K562 (cell line): ENCODE measurements around the gene PLEKHM3. TPM values are rescaled to one million over a fixed set of nuclear protein-coding genes. Genes with fewer than 3 reads are reported as not detected.
A peak's percentile ranks its signal among the peaks of the same experiment; 100 is the strongest.

Source experiments
- DACH1 ChIP-seq: fragments of 450-650 bp; IDR thresholded peaks from 2 replicates; pipeline ENCODE4 v1.6.1; 2018; ENCODE audit not compliant: partially characterized antibody
- E2F3 ChIP-seq: fragments of 250-450 bp; sonication (Bioruptor Pico); IDR thresholded peaks from 2 replicates; pipeline ENCODE4 v1.4.0; 2020; ENCODE audit warnings: mild to moderate bottlenecking
- FOXP1 ChIP-seq: sonication (generic); formaldehyde crosslinking; IDR thresholded peaks from 2 replicates; pipeline ENCODE4 v1.8.0; 2022; ENCODE audit warnings: mild to moderate bottlenecking, missing genetic modification reagents
- HMG20B ChIP-seq: fragments of 250-450 bp; sonication (Bioruptor Pico); IDR thresholded peaks from 2 replicates; pipeline ENCODE4 v1.5.0; 2021; ENCODE audit warnings: mild to moderate bottlenecking
- HNRNPLL ChIP-seq: fragments of 200-400 bp; formaldehyde crosslinking; IDR thresholded peaks from 2 replicates; pipeline ENCODE4 v1.6.1; 2017; ENCODE audit warnings: low read length, low read depth, mild to moderate bottlenecking; ENCODE audit not compliant: poor library complexity, severe bottlenecking
- JUND ChIP-seq, 2 experiments: IDR thresholded peaks; 2 replicates in 1 of 2; 3 replicates in 1 of 2; pipeline ENCODE4 v1.6.1; 2011; ENCODE audit warnings: borderline replicate concordance in 2 of 2, low read depth in 2 of 2, low read length in 2 of 2, improper control_type of control experiment in 1 of 2, missing biosample characterization in 1 of 2, missing genetic modification characterization in 1 of 2, missing genetic modification reagents in 1 of 2
- MEF2D ChIP-seq: conservative IDR thresholded peaks from 2 replicates; pipeline ENCODE4 v1.6.1; 2016; ENCODE audit warnings: low read depth, missing genetic modification characterization, missing compliant biosample characterization
- MNT ChIP-seq, 2 experiments: fragments of 450-650 bp; conservative IDR thresholded peaks; 2 replicates each; pipeline ENCODE4 v1.6.1; 2017; ENCODE audit warnings: mild to moderate bottlenecking in 2 of 2, moderate library complexity in 2 of 2
- MXD1 ChIP-seq: fragments of 250-450 bp; sonication (Bioruptor Pico); IDR thresholded peaks from 2 replicates; pipeline ENCODE4 v1.8.0; 2021; ENCODE audit warnings: borderline replicate concordance, mild to moderate bottlenecking, moderate library complexity; ENCODE audit not compliant: poor library complexity, severe bottlenecking
- MYNN ChIP-seq, 2 experiments: sonication (generic); formaldehyde crosslinking in 1 of 2; IDR thresholded peaks; 2 replicates each; pipeline versions ENCODE4 v1.5.0 to v1.6.1; 2016 to 2020; ENCODE audit warnings: antibody characterized with exemption in 1 of 2, missing genetic modification reagents in 1 of 2
- NR1H2 ChIP-seq: sonication (generic); formaldehyde crosslinking; IDR thresholded peaks from 2 replicates; pipeline ENCODE4 v1.4.0; 2020; ENCODE audit warnings: mild to moderate bottlenecking, missing genetic modification reagents
- RBM22 ChIP-seq: fragments of 200-400 bp; formaldehyde crosslinking; IDR thresholded peaks from 2 replicates; pipeline ENCODE4 v1.6.1; 2018; ENCODE audit warnings: low read length, low read depth; ENCODE audit not compliant: poor library complexity, severe bottlenecking
- RFX7 ChIP-seq: fragments of 250-450 bp; sonication (Bioruptor Pico); IDR thresholded peaks from 2 replicates; pipeline ENCODE4 v1.5.1; 2021; ENCODE audit warnings: mild to moderate bottlenecking
- STAT5A ChIP-seq: IDR thresholded peaks from 2 replicates; pipeline ENCODE4 v1.6.1; 2012; ENCODE audit warnings: low read length, inconsistent platforms, borderline replicate concordance
- ZFX ChIP-seq: sonication (generic); formaldehyde crosslinking; IDR thresholded peaks from 2 replicates; pipeline ENCODE4 v1.8.0; 2022; ENCODE audit warnings: mild to moderate bottlenecking, missing genetic modification reagents, moderate library complexity
- polyA plus RNA-seq, 8 experiments: library from polyadenylated mRNA; depleted of rRNA in 4 of 8; stranded (reverse) in 5 of 8; unstranded in 3 of 8; fragments of >200 nt; fragmentation: Nextera tagmentation in 2 of 8; fragmentation: Illumina TruSeq in 1 of 8; extraction: Ambion mirVana in 2 of 8; extraction: Trizol in 1 of 8; gene quantifications; 2 replicates each; pipeline versions ENCODE4 v1.2.1 to v1.2.3, GENCODE V29; 2011 to 2014; ENCODE audit warnings: inconsistent platforms in 1 of 8, missing spikeins in 1 of 8
- total RNA-seq, 7 experiments: library from RNA; depleted of rRNA in 6 of 7; stranded (reverse); fragments of >200 nt in 6 of 7; fragmentation: Illumina TruSeq in 2 of 7; extraction: Trizol in 2 of 7; gene quantifications; 2 replicates each; pipeline versions ENCODE4 v1.2.1 to v1.2.3, GENCODE V29; 2011 to 2021; ENCODE audit warnings: low replicate concordance in 1 of 7
- TF ChIP-seq, protein P1 (sequence below): fragments of 200-800 bp; sonication (Bioruptor generic); IDR thresholded peaks from 2 replicates; pipeline ENCODE4 v1.6.1; 2017; ENCODE audit warnings: missing genetic modification characterization, missing compliant biosample characterization
- TF ChIP-seq, protein P2 (sequence below), 2 experiments: fragments of 450-650 bp; IDR thresholded peaks; 2 replicates each; pipeline ENCODE4 v1.6.1; 2016
- TF ChIP-seq, protein P3 (sequence below): IDR thresholded peaks from 2 replicates; pipeline ENCODE4 v1.6.1; 2011; ENCODE audit not compliant: insufficient read length; ENCODE audit errors: extremely low read depth
- TF ChIP-seq, protein P4 (sequence below): sonication (generic); formaldehyde crosslinking; IDR thresholded peaks from 2 replicates; pipeline ENCODE4 v1.8.1; 2022; ENCODE audit warnings: missing genetic modification reagents

The PLEKHM3 gene
- total and polyA plus RNA-seq, 9 of the 15 experiments (the other 6 are each of a cell fraction or from before 2014, with no cell fraction given) = 0.24 to 1.6 (median 1.0) TPM

- TF ChIP-seq, protein P1, sequence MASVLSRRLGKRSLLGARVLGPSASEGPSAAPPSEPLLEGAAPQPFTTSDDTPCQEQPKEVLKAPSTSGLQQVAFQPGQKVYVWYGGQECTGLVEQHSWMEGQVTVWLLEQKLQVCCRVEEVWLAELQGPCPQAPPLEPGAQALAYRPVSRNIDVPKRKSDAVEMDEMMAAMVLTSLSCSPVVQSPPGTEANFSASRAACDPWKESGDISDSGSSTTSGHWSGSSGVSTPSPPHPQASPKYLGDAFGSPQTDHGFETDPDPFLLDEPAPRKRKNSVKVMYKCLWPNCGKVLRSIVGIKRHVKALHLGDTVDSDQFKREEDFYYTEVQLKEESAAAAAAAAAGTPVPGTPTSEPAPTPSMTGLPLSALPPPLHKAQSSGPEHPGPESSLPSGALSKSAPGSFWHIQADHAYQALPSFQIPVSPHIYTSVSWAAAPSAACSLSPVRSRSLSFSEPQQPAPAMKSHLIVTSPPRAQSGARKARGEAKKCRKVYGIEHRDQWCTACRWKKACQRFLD (CRISPR knock-in tag) = peak; percentile 100
- TF ChIP-seq MNT (conservative IDR thresholded peaks at IDR 0.05) (no peak), STAT5A (peak; percentile 99), MEF2D (tag) (peak; percentile 100), RBM22 (no peak), MYNN (IDR thresholded peaks at IDR 0.05) (no peak), MYNN (CRISPR knock-in tag; IDR thresholded peaks at IDR 0.05) (no peak), HMG20B (CRISPR knock-in tag) (peak; percentile 91), NR1H2 (CRISPR knock-in tag) (no peak), FOXP1 (CRISPR knock-in tag) (no peak), E2F3 (CRISPR knock-in tag) (peak; percentile 100), JUND (IDR thresholded peaks at IDR 0.05; ENCODE audit: borderline replicate concordance, low read depth, low read length) (no peak; the same call in 1 of the 2 replicates), JUND (tag; IDR thresholded peaks at IDR 0.05; ENCODE audit: borderline replicate concordance, low read depth, low read length) (peak; percentile 96; the same call in 2 of the 3 replicates), ZFX (CRISPR knock-in tag) (no peak), HNRNPLL (no peak), DACH1 (no peak), RFX7 (CRISPR knock-in tag) (peak; percentile 98), MXD1 (CRISPR knock-in tag) (peak; percentile 95)
- TF ChIP-seq, protein P2, sequence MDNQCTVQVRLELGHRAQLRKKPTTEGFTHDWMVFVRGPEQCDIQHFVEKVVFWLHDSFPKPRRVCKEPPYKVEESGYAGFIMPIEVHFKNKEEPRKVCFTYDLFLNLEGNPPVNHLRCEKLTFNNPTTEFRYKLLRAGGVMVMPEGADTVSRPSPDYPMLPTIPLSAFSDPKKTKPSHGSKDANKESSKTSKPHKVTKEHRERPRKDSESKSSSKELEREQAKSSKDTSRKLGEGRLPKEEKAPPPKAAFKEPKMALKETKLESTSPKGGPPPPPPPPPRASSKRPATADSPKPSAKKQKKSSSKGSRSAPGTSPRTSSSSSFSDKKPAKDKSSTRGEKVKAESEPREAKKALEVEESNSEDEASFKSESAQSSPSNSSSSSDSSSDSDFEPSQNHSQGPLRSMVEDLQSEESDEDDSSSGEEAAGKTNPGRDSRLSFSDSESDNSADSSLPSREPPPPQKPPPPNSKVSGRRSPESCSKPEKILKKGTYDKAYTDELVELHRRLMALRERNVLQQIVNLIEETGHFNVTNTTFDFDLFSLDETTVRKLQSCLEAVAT (IDR thresholded peaks at IDR 0.05) = no peak
- TF ChIP-seq, protein P3, sequence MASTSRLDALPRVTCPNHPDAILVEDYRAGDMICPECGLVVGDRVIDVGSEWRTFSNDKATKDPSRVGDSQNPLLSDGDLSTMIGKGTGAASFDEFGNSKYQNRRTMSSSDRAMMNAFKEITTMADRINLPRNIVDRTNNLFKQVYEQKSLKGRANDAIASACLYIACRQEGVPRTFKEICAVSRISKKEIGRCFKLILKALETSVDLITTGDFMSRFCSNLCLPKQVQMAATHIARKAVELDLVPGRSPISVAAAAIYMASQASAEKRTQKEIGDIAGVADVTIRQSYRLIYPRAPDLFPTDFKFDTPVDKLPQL = no peak
- TF ChIP-seq, protein P4, sequence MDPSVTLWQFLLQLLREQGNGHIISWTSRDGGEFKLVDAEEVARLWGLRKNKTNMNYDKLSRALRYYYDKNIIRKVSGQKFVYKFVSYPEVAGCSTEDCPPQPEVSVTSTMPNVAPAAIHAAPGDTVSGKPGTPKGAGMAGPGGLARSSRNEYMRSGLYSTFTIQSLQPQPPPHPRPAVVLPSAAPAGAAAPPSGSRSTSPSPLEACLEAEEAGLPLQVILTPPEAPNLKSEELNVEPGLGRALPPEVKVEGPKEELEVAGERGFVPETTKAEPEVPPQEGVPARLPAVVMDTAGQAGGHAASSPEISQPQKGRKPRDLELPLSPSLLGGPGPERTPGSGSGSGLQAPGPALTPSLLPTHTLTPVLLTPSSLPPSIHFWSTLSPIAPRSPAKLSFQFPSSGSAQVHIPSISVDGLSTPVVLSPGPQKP = no peak
Observed at GRCh38 chr2:207772081-207772843, 253.1 kb downstream of the PLEKHM3 start (continued).
